ENCODE results near the gene UPK1A. TPM values are rescaled to one million over a fixed set of nuclear protein-coding genes. Genes with fewer than 3 reads are reported as not detected.

UPK1A gene
- total RNA-seq, 2 donors from 2014 or later: not detected

DNA sequence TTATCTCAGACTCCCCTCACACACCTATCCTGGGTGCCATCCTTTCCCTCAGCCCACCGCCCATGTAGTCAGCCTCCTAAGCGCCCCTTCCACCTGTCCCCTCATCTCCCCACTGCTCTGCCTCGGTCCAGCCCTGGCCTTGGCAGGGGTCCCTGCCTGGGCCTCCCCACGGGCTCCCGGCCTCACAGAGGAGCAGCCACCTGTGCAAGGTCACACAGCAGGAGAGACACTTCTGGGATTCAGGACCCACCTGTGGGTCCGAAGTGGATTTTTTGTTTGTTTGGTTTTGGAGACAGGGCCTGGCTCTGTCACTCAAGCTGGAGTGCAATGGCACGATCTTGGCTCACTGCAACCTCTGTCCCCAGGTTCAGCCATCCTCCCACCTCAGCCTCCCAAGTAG, 713 bp upstream of the UPK1A start:
- 46 to 60% methylated on average over 7 of the region's 7 CpGs for WGBS, 2 donors
- Histone ChIP-seq H3K27ac (no peak overlapping the region), H3K4me1 (no peaks in the 10 kb centered on the region), H3K4me3 (no peak overlapping the region), H3K9me3 (no peaks in the 10 kb centered on the region), H3K27me3 (no peaks in the 10 kb centered on the region), H3K36me3 (replicated peaks in 1 of 2; ENCODE audit: insufficient read depth in 1 of 2, low read depth in 2 of 2) (no peaks in the 10 kb centered on the region)
- TF ChIP-seq POLR2A (IDR thresholded peaks at IDR 0.05): no peak
- TF ChIP-seq, protein P1, sequence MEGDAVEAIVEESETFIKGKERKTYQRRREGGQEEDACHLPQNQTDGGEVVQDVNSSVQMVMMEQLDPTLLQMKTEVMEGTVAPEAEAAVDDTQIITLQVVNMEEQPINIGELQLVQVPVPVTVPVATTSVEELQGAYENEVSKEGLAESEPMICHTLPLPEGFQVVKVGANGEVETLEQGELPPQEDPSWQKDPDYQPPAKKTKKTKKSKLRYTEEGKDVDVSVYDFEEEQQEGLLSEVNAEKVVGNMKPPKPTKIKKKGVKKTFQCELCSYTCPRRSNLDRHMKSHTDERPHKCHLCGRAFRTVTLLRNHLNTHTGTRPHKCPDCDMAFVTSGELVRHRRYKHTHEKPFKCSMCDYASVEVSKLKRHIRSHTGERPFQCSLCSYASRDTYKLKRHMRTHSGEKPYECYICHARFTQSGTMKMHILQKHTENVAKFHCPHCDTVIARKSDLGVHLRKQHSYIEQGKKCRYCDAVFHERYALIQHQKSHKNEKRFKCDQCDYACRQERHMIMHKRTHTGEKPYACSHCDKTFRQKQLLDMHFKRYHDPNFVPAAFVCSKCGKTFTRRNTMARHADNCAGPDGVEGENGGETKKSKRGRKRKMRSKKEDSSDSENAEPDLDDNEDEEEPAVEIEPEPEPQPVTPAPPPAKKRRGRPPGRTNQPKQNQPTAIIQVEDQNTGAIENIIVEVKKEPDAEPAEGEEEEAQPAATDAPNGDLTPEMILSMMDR (IDR thresholded peaks at IDR 0.05): no peak
- no peak for ATAC-seq
- no peak for DNase-seq
- intact Hi-C loops (cut with DNase I): no loop called here

DNA sequence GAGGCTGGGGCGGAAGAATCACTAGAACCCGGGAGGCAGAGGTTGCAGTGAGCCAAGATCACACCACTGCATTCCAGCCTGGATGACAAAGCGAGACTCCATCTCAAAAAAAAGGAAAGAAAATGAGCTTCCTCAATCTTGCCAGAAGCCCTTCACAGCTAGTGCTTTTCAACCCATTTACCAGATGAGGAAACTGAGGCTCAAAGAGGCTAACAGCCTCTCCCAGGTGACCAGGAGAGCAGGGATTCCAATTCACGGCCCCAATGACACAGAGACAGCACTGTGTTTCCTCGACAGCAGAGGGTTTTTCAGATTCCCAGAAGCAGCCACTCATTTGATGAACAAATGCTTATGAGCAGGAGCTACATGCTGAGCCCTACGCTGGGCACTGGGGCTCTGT, 3.2 kb downstream of the UPK1A start:
- peaks cover 5% of the 10 kb centered on the region for H3K4me1 ChIP-seq
- H3K9me3 ChIP-seq: no peaks in the 10 kb centered on the region
- H3K27ac ChIP-seq: no peak overlapping the region
- DNase-seq: no peak
- 65% methylated on average over 6 of the region's 6 CpGs for WGBS, 2 donors
- no peaks in the 10 kb centered on the region for H3K27me3 ChIP-seq
- H3K36me3 ChIP-seq (replicated peaks in 1 of 2; ENCODE audit: insufficient read depth in 1 of 2, low read depth in 2 of 2): no peaks in the 10 kb centered on the region
- no peak overlapping the region for H3K4me3 ChIP-seq
- no peak for ATAC-seq
- no peak for TF ChIP-seq POLR2A (IDR thresholded peaks at IDR 0.05)
- TF ChIP-seq, protein P1 (IDR thresholded peaks at IDR 0.05): no peak
- intact Hi-C loops (cut with DNase I): no loop called here

DNA sequence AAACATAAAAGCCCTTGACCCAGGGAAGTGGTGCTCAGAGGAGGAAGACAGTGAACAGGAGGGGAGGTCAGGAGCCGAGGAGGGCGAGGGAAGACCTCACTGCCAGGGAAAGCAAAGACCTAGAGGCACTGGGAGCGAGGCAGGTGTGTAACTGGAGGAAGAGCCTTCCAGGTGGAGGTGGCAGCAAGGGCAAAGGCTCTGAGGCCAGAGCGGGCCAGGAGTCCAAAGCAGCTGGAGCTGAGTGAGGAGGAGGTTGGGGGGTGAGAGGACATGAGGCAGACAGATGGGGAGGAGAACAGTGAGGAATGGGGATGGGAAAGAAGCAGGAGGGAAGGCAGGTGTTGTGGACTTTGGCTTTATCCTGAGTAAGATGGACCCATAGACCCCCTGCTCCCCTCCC, 3.7 kb downstream of the UPK1A start:
- H3K27me3 ChIP-seq: no peaks in the 10 kb centered on the region
- peaks cover 5% of the 10 kb centered on the region for H3K4me1 ChIP-seq
- no peak overlapping the region for H3K27ac ChIP-seq
- H3K9me3 ChIP-seq: no peaks in the 10 kb centered on the region
- 40 to 61% methylated on average over 4 of the region's 4 CpGs for WGBS, 2 donors
- no peak for TF ChIP-seq POLR2A (IDR thresholded peaks at IDR 0.05)
- TF ChIP-seq, protein P1 (IDR thresholded peaks at IDR 0.05): no peak
- no peaks in the 10 kb centered on the region for H3K36me3 ChIP-seq (replicated peaks in 1 of 2; ENCODE audit: insufficient read depth in 1 of 2, low read depth in 2 of 2)
- ATAC-seq (no peak), DNase-seq (no peak)
- H3K4me3 ChIP-seq: no peak overlapping the region
- intact Hi-C loops (cut with DNase I): no loop called here

DNA sequence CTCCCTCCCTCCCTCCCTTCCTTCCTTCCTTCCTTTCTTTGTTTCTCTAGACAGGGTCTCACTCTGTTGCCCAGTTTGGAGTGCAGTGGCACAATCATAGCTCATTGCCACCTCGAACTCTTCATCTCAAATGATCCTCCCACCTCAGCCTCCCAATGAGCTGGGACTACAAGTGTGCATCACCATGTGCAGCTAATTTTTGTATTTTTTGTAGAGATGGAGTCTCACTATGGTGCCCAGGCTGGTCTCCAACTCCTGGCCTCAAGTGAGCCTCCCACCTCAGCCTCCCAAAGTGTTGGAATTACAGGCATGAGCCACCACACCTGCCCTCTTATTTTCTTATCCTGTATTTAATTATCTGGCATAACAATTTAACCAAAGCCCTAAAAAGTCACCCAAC, 4.4 kb downstream of the UPK1A start:
- Histone ChIP-seq H3K4me1 (peaks cover 5% of the 10 kb centered on the region), H3K36me3 (replicated peaks in 1 of 2; ENCODE audit: insufficient read depth in 1 of 2, low read depth in 2 of 2) (no peaks in the 10 kb centered on the region), H3K27ac (no peak overlapping the region), H3K9me3 (no peaks in the 10 kb centered on the region), H3K4me3 (no peak overlapping the region), H3K27me3 (no peaks in the 10 kb centered on the region)
- intact Hi-C loops (cut with DNase I): no loop called here
- 88 to 92% methylated on average over 1 of the region's 1 CpG for WGBS, 2 donors
- TF ChIP-seq POLR2A (IDR thresholded peaks at IDR 0.05): no peak
- TF ChIP-seq, protein P1 (IDR thresholded peaks at IDR 0.05): no peak
- no peak for ATAC-seq
- no peak for DNase-seq

DNA sequence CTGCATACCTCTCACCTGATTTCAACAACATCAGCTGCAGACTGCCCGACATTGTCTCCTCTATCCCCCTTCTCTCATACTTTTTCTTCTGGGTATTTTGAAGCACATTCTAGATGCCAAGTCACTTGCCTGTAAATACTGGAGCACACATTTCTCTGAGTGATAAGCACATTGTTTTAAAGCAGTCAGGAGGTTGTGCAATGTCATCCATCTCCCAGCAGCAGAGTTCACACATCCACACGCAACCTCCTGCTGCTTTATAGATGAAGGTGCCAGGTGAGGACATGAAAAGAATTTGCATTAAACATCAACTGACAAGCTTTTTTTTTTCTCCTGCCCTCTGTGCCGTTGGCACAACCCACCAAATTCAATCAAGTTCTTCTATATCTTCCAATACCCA, 5.5 kb downstream of the UPK1A start:
- no peaks in the 10 kb centered on the region for H3K9me3 ChIP-seq
- H3K36me3 ChIP-seq (replicated peaks in 1 of 2; ENCODE audit: insufficient read depth in 1 of 2, low read depth in 2 of 2): no peaks in the 10 kb centered on the region
- peaks cover 5% of the 10 kb centered on the region for H3K4me1 ChIP-seq
- no peak overlapping the region for H3K4me3 ChIP-seq
- no peak for TF ChIP-seq POLR2A (IDR thresholded peaks at IDR 0.05)
- TF ChIP-seq, protein P1 (IDR thresholded peaks at IDR 0.05): no peak
- WGBS, 2 donors: 10 to 30% methylated on average over 3 of the region's 3 CpGs
- DNase-seq: no peak
- ATAC-seq: no peak
- H3K27me3 ChIP-seq: no peaks in the 10 kb centered on the region
- H3K27ac ChIP-seq: no peak overlapping the region
- intact Hi-C loops (cut with DNase I): no loop called here

Data from body of pancreas (tissue), 4 donors.